Measurements from ENCODE around the gene TLDC2. TPM values are rescaled to one million over a fixed set of nuclear protein-coding genes. Genes with fewer than 3 reads are reported as not detected.

The TLDC2 gene
- total and polyA plus RNA-seq, 2 of the 8 experiments (the other 6 are each of a cell fraction or from before 2014, with no cell fraction given), result 0.29 to 0.34 TPM

- H3K4me2 ChIP-seq (ENCODE audit: insufficient read depth in 1 of 2, low read depth in 2 of 2, low read length in 2 of 2), result peak overlapping the region; percentile 0 to 48; a peak in 3 of 4 replicates
- no peaks in the 10 kb centered on the region for H3K79me2 ChIP-seq (ENCODE audit: control insufficient read depth in 1 of 2, insufficient read depth in 2 of 2, low read length in 2 of 2)
- H2AK5ac ChIP-seq (ENCODE audit: low read depth, low read length), result peak overlapping the region; percentile 66; the same call in 1 of the 2 replicates
- peak overlapping the region; percentile 33 for H3K56ac ChIP-seq (replicated peaks; ENCODE audit: insufficient read length, low read depth, low read length)
- no peak overlapping the region for H3K23ac ChIP-seq (ENCODE audit: insufficient read length)
- H3K14ac ChIP-seq (ENCODE audit: insufficient read length), result no peak overlapping the region
- H4K20me1 ChIP-seq (replicated peaks in 1 of 2; ENCODE audit: control insufficient read depth in 1 of 2, insufficient read depth in 2 of 2, low read length in 2 of 2), result no peaks in the 10 kb centered on the region
- no peaks in the 10 kb centered on the region for H3K23me2 ChIP-seq (ENCODE audit: low read depth, low read length)
- peak overlapping the region; percentile 85 for H4K5ac ChIP-seq (ENCODE audit: insufficient read length, low read depth, low read length)
- DNase-seq (ENCODE audit: low read depth in 1 of 2, low spot score in 2 of 2) (peak; percentile 86 to 99), FAIRE-seq (peak; percentile 58)
- no peak overlapping the region for H2BK5ac ChIP-seq (ENCODE audit: low read depth, low read length)
- POLR2A ChIA-PET (ENCODE audit: partially characterized antibody), result interaction anchor here (0.7 to 1.8 kb wide), 8 partner anchors 9 to 121 kb away, joined by 3 to 7 read pairs (median 3); partner anchors contain the start of genes DSN1 and TLDC2
- H3K9me3 ChIP-seq (ENCODE audit: insufficient read depth in 2 of 2, low read depth in 1 of 2, low read length in 1 of 2), result no peaks in the 10 kb centered on the region
- H3K4me1 ChIP-seq (replicated peaks in 1 of 4; ENCODE audit: control insufficient read depth in 3 of 4, insufficient read depth in 4 of 4, low read length in 3 of 4), result peaks cover 4 to 12% (median 7%) of the 10 kb centered on the region in 4 experiments
- no peak overlapping the region; the same call in 1 of the 2 replicates for H3K27ac ChIP-seq (ENCODE audit: low read depth, low read length)
- peak overlapping the region; percentile 93; the same call in 1 of the 2 replicates for H4K8ac ChIP-seq (ENCODE audit: extremely low read depth, insufficient read depth, low read length)
- H4K91ac ChIP-seq (replicated peaks; ENCODE audit: insufficient read length, low read length), result peak overlapping the region; percentile 82
- WGBS, 2 experiments (ENCODE audit: extremely low coverage in 1 of 2, insufficient coverage in 1 of 2, insufficient read length in 1 of 2, insufficient replicate concordance in 2 of 2, low coverage in 1 of 2, low lambda C conversion rate in 2 of 2, missing lambda C conversion rate in 1 of 2), result 37% methylated on average over 24 of the region's 24 CpGs; no CpG with 5 or more reads in 1 of the 2 experiments
- 0 out of 8 replicates have a peak overlapping the region, but pooled peaks of 1 of the 4 experiments have one; percentile 19 for H3K4me3 ChIP-seq (ENCODE audit: extremely low read depth in 1 of 4, insufficient read depth in 2 of 4, low read depth in 3 of 4, low read length in 4 of 4)
- H3K36me3 ChIP-seq (ENCODE audit: control insufficient read depth in 2 of 4, insufficient read depth in 4 of 4, low read length in 3 of 4), result peaks cover 0 to 11% (median 0%) of the 10 kb centered on the region in 4 experiments; a peak in 3 of 8 replicates
- H2BK12ac ChIP-seq (ENCODE audit: low read depth, low read length), result peak overlapping the region; percentile 98; the same call in 1 of the 2 replicates
- H2AFZ ChIP-seq (ENCODE audit: low read length), result peak overlapping the region; percentile 85
- H3K27me3 ChIP-seq (replicated peaks in 1 of 4; ENCODE audit: control insufficient read depth in 3 of 4, extremely low read depth in 1 of 4, insufficient read depth in 3 of 4, low read length in 3 of 4), result no peaks in the 10 kb centered on the region
- no peaks in the 10 kb centered on the region for H3K79me1 ChIP-seq (ENCODE audit: low read depth, low read length)
- peak overlapping the region; percentile 95 for H2BK120ac ChIP-seq (replicated peaks; ENCODE audit: low read depth, low read length)
- H3K4ac ChIP-seq (replicated peaks; ENCODE audit: insufficient read length, low read depth, low read length), result peak overlapping the region; percentile 98
- CTCF ChIA-PET (ENCODE audit: partially characterized antibody), result interaction anchor here (0.6 to 4.1 kb wide), 43 partner anchors 9 to 204 kb away, joined by 3 to 15 read pairs (median 4); partner anchors contain the start of genes NDRG3 and TLDC2
- H2BK20ac ChIP-seq (ENCODE audit: low read length), result peak overlapping the region; percentile 82; the same call in 1 of the 2 replicates
- peak overlapping the region; percentile 61; the same call in 1 of the 2 replicates for H2BK15ac ChIP-seq (ENCODE audit: low read length)
- H3K18ac ChIP-seq (ENCODE audit: extremely low read depth, low read length), result peak overlapping the region; percentile 97
- H3K9ac ChIP-seq (replicated peaks in 1 of 4; ENCODE audit: extremely low read depth in 1 of 4, low read depth in 3 of 4, low read length in 3 of 4), result peak overlapping the region in 1 of 4 experiments; percentile 26; a peak in 2 of 7 replicates
- TF ChIP-seq CEBPB (IDR thresholded peaks at IDR 0.05; ENCODE audit: low read depth, low read length) (peak; percentile 7; the same call in 1 of the 2 replicates), SIX5 (IDR thresholded peaks at IDR 0.05; ENCODE audit: low read depth, low read length) (0 out of 2 replicates have a peak, but pooled peaks have one; percentile 26), TCF12 (IDR thresholded peaks at IDR 0.05; ENCODE audit: low read depth, low read length) (0 out of 2 replicates have a peak, but pooled peaks have one; percentile 64), POLR2AphosphoS5 (IDR thresholded peaks at IDR 0.05; ENCODE audit: low read depth, low read length) (0 out of 2 replicates have a peak, but pooled peaks have one; percentile 12), CBX8 (IDR thresholded peaks at IDR 0.05; ENCODE audit: borderline replicate concordance, low read depth, low read length) (no peak), CHD1 (IDR thresholded peaks at IDR 0.05; ENCODE audit: low read depth, low read length) (no peak), E2F6 (IDR thresholded peaks at IDR 0.05) (peak; percentile 69), BACH1 (IDR thresholded peaks at IDR 0.05; ENCODE audit: low read length) (0 out of 2 replicates have a peak, but pooled peaks have one; percentile 6), TBP (IDR thresholded peaks at IDR 0.05; ENCODE audit: low read depth, low read length) (peak; percentile 62; the same call in 1 of the 2 replicates), ASH2L (IDR thresholded peaks at IDR 0.05; ENCODE audit: low read length) (no peak)
These were observed 11.2 kb downstream of the TLDC2 start for GRCh38 chr20:36886859-36887751.

All from H1 (cell line).